COLO829 (cell line): ENCODE results near the gene MTFP1.
"Not testable (repeated sequence)": the region's sequence is repeated elsewhere in the genome, so short reads cannot be mapped to it uniquely, and the experiment has no call there.

Experiments
- DNase-seq: peaks from one replicate; pipeline ENCODE4 v3.0.0; 2012; ENCODE audit warnings: low spot score

The MTFP1 gene

DNA sequence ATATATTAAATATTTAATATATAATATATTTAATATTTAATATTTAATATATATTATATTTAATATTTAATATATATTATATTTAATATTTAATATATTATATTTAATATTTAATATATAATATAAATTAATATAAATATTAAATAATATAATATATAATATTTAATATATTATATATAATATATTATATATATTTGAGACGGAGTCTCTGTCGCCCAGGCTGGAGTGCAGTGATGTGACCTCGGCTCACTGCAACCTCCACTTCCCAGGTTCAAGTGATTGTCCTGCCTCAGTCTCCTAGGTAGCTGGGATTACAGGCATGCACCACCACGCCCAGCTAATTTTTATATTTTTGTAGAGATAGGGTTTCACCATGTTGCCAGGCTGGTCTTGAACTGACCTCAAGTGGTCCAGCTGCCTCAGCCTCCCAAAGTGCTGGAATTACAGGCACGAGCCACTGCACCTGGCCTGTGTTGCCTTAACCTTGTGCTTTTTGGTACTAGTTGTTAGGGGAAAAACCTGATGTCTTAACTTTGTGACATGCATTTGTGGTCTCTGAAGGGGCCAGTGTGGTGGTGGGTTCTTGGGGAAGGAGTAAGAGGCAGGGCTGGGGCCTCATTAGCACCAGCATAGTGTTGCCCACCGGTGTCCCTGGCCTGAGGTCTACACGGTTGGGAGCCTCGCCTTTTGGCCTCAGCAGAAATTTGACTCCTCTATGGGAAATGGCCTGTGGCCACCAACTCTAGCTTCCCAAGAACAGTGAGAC is 29.7 kb downstream of the MTFP1 start:
- DNase-seq = no peak

DNA sequence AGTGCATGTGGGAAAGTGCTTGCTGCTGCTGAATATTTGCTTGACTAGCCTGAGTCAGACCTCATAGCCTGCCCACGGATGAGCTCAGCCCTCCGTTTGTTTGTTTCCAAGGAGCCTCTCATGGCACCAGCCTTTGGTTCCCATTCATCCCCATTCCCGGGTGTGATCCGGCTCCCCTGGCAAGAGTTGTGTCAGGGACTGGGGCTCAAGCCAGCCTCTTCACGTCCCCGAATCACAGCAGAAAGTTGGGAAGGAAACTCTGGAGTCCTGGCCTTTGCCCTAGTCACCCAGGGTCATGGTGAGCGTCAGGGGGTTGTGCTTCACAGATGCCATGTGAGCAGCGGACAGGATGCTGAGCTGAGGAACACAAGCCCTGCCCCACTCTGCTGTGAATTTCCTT is 32.4 kb downstream of the MTFP1 start:
- no peak for DNase-seq

DNA sequence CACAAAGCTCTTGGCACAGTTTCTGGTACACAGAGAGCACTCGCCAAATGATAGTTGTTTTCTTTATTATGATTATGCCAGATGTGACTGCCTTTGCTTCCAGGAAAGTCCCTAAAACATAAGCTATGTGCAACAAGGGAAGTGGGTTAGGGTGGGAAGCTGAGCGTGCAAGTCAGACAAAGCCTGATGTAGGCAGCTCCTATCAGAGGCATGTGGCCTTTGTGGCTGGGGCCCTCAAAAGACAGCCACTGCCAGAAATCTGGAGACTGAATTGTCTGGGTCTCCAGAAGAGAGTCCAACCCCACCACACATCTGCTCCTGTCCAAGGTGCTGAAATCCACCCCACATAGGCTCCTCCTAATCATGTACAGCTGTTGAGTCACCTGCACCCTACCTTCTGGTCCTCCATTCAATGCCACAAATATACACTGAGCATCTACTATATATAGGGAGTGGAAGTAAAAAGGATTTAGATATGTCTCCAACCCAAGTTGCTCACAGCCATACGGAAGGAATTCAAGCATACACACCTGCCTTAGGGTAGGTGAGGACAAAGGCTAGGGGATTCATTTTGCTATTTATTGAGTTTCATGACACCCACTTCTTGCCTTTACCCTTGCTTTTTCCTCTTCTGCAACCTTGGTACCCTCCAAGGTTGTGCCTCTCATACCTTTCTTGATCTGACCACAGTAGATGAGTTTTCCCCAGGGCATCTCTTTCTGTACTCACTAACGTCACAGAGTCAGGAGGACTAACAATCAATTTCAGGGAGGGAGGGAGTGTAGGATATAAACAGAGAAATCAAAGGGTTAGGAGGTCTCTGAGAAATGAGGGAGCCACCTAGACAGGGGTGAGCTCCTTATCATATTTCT is 33.8 kb downstream of the MTFP1 start:
- no peak for DNase-seq

DNA sequence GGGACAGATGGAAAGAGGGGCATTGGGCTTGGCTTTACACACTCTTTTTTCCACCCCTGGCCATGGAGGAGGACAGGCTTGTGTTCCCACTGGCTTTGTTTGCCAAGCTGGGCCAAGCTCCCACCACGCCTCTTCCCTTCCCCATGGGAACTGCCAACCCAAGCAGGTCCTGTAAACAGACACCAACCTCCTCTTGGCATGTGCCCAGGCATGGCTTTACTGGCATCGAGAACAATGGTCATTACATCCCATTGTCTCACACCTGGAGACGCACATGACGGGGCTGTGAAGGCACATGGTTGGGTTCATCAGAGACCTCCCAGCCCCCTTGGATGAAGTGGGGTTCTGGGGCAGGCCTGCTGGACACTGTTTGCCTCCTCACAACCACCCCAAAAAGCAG is 34.6 kb downstream of the MTFP1 start:
- DNase-seq = no peak

DNA sequence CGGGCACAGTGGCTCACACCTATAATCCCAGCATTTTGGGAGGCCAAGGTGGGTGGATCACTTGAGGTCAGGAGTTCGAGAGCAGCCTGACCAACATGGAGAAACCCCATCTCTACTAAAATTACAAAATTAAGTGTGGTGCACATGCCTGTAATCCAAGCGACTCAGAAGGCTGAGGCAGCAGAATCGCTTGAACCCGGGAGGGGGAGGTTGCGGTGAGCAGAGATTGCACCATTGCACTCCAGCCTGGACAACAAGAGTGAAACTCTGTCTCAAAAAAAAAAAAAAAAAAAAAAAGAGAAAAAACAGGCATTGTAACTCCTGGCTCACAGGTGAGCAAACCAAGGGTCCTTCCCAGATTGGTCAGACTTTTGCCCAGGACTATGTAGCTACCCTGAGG is 35.0 kb downstream of the MTFP1 start:
- DNase-seq = not testable (repeated sequence)

DNA sequence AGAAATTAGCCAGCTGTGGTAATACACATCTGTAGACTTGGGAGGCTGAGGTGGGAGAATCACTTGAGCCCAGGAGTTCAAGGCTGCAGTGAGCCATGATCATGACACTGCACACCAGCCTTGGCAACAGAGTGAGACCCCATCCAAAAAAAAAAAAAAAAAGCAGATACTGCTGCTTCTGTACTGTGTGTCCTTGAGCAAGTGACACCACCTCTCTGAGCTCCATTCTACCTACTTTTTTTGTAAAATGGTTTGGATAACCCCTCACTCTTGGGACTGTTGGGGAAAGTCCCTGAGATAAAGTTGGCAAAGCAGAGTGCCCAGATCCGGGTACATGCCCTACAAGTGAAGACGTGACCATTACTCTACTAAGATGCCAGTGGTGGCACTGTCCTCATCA is 43.6 kb downstream of the MTFP1 start:
- no peak for DNase-seq

DNA sequence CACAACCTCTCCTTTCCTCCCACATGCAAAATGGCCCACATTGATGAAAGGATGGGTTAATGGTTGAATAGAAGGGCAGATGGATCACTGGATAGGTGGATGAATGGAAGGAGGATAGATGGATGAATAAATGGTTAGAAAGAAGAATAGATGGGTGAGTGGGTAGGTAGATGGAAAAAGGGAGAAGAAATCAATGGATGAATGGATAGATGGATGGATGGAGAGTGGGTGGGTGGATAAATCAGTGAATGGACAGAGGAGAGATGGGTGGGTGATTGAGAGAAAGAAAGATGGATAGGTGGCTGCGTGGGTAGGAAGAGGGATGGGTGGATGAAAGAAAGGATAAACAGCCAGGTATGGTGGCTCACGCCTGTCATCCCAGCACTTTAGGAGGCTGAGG is 45.1 kb downstream of the MTFP1 start:
- no peak for DNase-seq

DNA sequence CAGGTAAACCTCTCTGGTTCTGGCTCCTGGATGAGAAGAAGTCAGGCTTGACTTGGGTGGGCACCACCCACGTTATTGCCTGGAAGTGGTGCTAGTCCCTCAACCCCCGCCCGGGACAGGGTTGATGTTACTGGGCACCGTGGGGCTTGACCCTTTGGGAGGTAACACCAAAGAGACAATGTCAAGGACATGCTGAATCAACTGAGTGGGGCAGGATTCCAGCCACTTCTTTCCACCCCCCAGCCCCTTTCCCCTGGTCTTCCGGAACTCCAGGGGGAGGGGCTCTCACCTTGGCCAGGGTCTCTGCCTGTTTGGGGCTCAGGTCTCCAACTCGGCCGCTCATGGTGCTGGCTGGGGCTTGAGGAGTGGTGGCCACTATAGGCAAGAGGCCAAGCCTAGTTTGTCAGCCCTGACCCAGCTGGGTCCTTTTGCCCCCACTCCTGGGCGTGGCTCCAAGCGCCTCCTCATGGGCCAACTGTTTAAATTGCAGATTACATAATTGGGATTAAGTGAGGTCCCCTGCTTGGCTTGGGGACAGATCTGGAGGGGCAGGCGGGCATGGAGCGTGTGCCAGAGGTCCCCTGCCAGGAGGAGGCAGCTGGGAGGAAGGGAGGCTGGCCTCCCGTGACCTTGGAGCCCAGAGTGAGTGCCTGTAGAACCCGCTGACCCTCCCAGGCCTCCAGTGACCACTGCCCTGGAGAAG is 46.2 kb downstream of the MTFP1 start, which contains the start of gene SEC14L3:
Gene SEC14L3, minus strand, starts transcription at position 402 of the 703 bp plus-strand sequence. Its CDS starts 59 bp downstream, at position 343.
- no peak for DNase-seq

DNA sequence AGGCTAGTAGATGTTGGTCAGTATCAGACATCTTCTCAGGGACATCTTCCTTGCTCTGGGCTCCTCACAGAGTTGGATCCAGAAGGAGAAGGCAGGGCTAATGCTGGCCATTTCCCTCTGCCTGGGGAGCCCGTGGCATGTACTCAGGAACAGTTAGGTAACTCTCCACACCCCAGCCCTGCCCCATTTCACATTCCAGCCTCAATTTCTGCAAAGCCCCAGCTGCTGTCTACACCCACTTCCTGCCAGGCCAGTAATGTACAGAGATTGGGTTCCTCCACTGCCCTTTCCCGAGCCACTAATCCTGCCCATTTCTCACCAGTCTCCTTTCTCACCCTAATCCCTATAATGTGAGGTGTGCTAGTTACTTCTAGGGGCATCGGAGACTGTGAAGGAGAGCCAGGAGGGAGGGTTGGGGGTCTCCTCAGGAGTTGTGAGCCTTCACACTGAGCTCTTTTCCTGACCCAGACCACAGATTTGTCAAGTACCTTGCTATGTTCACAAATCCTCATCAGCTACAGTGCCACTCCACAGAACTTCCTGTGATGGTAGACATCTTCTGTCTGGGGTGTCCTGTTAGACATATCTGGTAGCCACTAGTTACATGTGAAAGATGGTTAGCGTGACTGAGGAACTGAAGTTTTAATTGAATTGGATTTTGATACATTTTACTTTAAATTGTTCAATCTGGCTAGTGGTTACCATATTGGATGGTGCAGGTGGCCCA is 47.6 kb downstream of the MTFP1 start:
- no peak for DNase-seq

DNA sequence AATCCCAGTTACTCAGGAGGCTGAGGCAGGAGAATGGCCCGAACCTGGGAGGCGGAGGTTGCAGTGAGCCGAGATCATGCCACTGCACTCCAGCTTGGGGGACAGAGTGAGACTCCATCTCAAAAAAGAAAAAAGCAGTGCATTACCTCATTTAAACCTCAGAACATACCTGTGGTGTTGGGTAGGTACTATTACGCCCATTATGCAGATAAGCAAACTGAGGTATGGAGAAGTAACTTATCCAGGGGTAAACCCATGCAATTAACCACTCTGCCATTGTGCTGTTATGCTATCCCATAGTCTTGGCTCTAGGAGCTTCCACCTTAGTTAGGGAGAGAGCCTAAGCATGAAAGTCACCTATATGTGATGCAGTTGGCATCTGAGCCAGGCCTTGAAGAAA is 48.6 kb downstream of the MTFP1 start:
- no peak for DNase-seq

DNA sequence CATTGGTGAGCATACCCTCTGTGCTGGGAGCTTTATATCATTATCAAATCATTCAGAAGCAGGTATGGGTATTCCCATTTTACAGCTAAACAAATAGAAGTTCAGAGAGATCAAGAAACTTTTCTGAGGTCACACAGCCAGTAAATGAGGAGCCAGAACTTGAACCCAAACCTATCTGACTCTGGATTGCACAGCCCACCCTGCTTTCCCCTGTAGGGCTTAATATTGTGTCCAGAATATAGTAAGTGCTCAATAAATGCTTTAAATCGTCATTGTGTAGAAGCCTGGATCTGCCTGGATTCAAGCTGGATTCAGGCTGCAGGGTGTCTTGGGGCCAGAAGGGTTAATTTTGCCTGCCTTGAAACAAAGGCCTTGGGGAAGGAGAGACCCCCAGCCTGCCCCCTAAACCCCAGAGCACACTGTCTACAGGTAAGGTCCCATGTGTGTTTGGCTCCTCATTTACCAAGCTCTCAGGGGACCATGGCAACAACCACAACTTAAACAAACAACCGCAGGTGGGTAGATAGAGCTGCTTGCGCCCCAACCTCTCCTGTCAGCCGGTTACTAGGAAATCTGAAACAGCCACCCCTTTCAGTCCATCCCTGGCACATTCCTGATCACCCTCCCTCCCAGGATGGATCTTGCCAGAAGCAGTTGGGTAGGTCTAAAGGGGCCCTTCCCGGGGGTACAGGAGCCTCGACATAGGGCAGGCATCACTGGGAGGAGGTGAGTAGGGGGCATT is 49.3 kb downstream of the MTFP1 start:
- no peak for DNase-seq
